AG20443 (cell line): Measurements from ENCODE around the gene STMN3.
"Not testable (repeated sequence)": the region's sequence is repeated elsewhere in the genome, so short reads cannot be mapped to it uniquely, and the experiment has no call there.

Source experiments
- DNase-seq: peaks from one replicate; pipeline ENCODE4 v3.0.0; 2012; ENCODE audit warnings: low spot score, mixed read lengths

The STMN3 gene

DNA sequence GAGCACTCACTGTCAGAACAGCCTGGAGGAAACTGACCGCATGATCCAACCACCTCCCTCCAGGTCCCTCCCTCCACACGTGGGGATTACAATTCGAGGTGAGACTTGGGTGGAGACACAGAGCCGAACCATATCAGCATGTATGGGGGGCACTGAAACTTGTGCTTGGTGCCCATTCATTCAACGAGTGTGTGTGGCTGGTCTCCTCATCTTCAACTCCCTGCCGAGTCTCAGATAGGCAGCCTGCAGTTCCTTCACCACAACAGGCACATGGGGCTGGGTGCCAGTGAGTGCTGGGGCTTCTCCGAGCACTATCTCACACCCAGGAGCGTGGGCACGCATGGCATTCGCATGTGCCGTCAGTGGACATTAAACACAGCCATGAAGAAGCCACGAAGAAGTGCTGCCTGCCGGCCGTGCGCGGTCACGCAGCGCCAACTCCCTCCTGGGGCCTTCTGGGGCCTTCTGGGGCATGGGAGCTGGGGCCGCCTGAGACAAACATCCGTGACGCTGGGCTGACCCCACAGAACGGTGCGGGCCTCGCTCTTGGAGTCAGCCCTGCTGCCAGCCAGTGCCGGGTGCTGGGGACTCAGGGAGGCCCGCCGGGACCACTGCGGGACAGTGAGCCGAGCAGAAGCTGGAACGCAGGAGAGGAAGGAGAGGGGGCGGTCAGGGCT, 4.2 kb upstream of the STMN3 start:
- peak; percentile 43 for DNase-seq

- no peak for DNase-seq
Observed at GRCh38 chr20:63656451-63656850, 3.2 kb upstream of the STMN3 start.

DNA sequence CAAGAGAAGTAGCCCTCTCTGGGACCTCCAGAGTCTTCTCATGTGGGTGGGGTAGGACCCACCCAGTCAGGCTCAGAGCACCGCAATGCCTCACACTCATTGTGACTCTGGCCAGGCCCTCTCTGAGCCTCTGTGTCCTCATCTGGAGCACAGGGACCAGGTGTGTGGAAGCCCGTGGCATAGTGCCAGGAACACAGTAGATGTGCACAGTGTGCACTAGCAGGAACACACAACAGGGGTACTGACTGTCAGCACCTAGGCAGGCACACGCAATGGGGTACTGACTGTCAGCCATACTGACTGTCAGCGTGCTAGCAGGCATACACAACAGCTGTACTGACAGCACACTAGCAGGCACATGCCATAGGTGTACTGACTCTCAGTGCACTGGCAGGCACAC, 2.0 kb upstream of the STMN3 start:
- no peak for DNase-seq

DNA sequence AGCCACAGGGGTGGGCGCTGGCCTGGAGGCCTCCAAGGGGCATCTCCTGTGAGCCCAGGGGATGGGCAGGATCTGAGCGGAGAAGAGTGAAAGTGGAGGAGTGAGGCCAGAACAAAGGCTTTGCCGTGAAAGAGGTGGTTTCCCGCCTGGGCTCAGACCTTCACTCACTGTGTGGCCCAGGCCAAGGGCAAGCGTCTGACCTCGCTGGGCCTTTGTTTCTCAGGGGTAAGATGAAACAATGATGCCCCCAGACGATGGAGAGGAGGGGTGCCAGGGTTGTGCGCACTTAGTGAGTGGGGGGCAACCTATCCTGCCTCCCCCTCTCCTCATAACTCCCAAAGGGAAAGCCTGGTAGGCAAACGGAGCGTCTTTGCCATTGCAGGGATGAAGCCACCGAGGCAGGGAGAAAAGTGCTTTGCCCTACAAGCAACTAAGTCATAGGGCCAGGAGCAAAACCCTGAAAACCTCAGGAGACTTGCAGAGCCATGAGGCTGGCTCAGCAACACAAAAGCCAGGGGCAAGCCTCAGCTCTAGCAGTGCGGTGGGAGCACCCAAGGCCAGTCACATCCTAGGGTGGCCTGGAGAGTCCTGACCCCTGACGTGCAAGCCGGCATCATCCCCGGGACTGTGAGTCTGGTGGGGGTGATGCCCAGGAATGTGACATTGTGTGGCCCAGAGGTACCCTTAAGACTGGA, 897 bp upstream of the STMN3 start:
- no peak for DNase-seq

DNA sequence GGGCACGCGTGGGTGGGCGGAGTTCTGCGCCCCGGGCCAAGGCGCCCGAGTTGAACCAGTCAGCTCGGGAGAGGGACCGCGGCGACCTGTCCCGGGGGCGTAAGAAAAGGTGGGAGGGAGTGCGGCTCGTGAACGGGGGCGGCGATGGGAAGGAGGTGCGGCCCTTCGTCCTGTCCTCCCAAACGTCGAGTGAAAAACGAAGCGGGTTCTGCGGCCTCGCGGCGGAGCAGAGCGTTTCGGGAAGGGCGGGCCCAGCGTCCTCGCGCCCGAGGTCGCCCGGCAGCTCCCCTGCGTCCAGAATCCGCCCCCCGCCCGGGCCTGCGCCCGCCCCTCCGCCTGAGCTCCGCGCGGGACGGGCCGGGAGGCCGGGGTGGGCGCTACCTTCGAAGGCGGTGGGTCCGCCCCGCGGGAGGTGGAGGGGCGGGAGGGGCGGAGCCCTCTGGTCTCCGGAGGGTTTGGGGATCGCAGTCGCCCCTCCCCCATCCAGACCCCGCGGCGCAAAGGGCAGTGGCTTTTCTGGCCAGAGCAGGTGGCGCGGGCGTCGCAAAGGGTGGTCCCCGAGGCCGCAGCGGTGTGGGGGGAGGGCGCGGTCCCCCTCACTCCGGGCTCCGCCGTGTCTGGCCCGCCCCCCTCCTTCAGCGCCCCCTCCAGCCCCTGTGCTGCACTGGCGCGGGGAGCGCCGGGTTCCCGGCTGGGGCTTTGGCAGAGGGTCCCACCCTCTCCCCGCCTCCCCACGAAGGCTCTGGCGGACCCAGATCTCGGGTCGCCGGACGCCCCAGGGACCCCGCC, 838 bp downstream of the STMN3 start:
- no peak for DNase-seq

GRCh38 chr20:63651942-63652191, 1.4 kb downstream of the STMN3 start:
- DNase-seq: no peak

DNA sequence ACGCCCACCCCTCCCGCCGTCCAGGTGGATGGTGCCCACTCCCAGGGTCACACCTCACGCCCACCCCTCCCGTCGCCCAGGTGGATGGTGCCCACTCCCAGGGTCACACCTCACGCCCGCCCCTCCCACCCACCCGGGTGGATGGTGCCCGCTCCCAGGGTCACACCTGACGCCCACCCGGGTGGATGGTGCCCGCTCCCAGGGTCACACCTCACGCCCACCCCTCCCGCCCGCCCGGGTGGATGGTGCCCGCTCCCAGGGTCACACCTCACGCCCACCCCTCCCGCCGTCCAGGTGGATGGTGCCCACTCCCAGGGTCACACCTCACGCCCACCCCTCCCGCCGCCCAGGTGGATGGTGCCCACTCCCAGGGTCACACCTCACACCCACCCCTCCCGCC, 2.7 kb downstream of the STMN3 start:
- not testable (repeated sequence) for DNase-seq

GRCh38 chr20:63648895-63649589, 4.2 kb downstream of the STMN3 start:
- no peak for DNase-seq

DNA sequence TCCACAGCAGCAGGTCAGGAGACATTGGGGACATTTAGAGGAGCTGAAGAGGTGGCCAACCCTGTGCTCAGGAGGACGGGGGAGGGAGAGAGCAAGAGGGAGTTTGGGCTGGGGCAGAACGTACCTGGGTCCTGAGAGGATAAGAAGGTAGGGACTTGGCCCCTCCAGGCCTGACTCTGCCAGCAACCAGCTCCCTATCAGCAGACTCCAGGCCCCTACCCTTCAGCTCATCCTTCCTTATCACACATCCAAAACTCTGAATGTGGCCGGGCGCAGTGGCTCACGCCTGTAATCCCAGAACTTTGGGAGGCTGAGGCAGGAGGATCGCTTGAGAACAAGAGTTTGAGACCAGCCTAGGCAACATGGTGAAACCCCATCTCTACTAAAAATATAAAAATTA, 5.0 kb downstream of the STMN3 start:
- no peak for DNase-seq

GRCh38 chr20:63645218-63645617, 8.0 kb downstream of the STMN3 start:
- DNase-seq: no peak

DNA sequence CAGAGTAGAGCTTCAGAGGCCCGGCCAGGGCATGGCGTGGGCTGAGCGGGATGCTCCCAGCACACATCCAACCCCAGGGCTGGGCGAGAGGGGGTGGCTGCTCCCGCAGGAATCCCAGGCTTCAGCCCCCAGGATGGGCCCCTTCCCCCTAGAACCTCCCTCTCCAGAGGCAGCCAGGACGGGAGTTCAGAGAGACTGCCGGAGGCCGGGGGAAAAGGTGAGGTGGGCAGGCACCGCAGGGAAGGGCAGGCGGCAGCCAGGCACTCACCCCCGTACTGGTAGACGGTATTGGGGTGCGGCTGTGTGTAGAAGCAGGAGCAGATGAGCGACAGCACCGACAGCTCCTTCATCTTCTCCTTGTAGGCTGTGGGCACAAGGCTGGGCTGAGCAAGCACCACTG, 9.3 kb downstream of the STMN3 start:
- no peak for DNase-seq

- DNase-seq: no peak
Observed at GRCh38 chr20:63643499-63643898, 9.7 kb downstream of the STMN3 start.

GRCh38 chr20:63642527-63643247, 10.5 kb downstream of the STMN3 start:
- no peak for DNase-seq

DNA sequence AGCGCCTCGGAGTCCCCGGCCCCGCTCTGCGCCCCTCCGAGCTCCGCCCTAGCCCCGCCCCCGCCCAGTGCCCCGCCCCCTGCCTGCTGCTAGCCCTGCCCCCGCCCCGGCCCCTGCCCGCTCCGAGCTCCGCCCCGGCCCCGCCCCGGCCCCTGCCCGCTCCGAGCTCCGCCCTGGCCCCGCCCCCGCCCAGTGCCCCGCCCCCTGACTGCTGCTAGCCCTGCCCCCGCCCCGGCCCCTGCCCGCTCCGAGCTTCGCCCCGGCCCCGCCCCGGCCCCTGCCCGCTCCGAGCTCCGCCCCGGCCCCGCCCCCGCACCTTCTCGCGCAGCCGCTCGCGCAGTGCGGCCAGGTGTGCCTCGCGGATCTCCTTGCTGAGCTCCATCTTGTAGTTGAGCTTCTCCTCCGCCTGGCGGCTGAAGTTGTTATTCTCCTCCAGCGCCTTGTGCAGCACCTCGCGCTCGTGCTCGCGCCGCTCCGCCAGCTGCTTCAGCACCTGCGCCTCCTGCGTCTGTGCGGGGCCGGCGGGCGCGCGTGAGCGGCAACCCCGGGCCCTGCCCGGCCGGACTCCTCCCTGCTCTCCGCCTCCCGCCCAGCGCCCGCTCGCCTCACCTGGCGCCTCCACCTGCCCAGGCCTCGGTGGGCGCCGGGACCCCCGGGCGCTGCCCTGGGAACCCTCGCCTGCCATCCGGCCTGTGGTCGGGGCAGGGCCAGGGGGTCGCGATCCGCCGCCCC, 11.3 kb downstream of the STMN3 start:
- peak; percentile 96 for DNase-seq

DNA sequence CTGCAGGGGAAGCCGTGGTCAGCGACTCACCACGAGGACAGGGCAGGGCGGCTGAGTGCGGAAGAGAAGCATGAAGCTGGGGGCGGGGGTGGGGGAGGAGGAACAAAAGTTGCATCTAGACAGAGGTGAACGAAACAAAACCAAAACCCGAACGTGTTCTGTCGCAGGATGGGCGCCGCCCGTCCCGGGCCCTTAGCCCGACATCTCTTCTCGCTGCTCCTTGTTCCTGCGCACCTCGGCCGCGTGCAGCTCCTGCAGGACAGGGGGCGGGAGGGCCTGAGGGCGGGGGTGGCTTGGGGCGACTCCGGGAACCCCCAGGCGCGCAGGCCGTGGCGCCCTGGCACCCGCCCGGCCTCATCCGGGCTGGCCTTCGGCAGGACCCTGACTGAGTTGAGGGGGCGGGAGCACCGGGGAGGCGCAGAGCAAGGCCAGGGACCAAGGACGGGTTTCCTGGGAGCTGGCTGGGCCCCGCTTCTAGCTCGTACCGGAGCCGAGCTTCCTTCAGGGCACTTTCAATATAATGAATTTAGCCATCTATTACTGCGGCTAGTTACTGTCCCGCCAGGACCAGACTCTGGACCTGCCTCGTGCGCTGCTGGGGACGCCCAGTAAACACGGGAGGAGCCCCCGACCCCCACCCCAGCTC, 12.0 kb downstream of the STMN3 start:
- DNase-seq: no peak

GRCh38 chr20:63640686-63641085, 12.5 kb downstream of the STMN3 start:
- DNase-seq: not testable (repeated sequence)

GRCh38 chr20:63640086-63640485, 13.1 kb downstream of the STMN3 start:
- DNase-seq: no peak

- no peak for DNase-seq
Observed at GRCh38 chr20:63639093-63639975, 13.9 kb downstream of the STMN3 start.

DNA sequence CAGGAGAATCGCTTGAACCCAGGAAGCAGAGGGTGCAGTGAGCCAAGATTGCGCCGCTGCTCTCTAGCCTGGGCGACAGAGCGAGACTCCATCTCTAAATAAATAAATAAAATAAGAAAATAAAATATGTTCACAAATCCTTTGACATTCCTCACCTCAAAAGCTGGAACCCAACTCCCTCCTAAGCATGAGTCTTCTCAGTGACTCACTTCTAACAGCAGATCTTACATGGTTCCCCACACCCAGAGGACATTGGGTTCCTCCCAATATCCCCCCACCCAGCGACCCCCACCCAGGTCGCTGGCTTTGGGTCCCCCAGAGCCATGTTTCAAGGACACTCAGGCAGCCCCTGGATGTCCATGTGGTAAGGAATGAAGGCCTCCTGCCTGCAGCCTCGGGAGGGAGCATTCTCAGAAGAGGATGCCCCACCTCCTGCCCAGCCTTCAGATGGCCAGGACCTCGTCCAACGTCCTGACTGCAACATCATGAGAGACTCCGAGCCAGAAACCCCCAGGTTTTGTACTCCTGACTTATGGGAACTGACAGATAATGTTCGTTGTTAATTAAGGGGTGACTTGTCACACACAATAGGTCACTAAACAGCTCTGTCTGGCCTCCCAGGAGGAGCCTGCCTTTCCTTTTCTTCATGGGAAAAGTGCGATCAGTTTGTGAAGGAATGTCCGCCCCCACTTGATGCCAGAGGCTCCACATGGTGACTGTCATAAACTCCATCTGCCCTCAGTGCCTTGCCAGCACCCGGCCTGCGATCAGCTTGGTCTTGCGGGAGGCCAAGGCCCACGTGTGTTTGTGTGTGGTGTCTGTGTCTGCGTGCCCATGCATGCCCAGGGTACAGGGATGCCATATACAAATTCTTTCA, 16.2 kb downstream of the STMN3 start:
- peak; percentile 38 for DNase-seq
